CD4-positive, CD25-positive, alpha-beta regulatory T cell (primary cell): Measurements from ENCODE around the gene SRGAP3. TPM values are rescaled to one million over a fixed set of nuclear protein-coding genes. Genes with fewer than 3 reads are reported as not detected.

Experiments used
- ATAC-seq, 2 donors: fragments of 150-1000 bp; cut with Tn5 transposase; one replicate each; pipeline ENCODE4 v1.10.0; 2021; ENCODE audit warnings: low read depth in 2 of 2, moderate number of reproducible peaks in 2 of 2, moderate library complexity in 1 of 2
- DNase-seq, 3 donors: peaks; one replicate each; pipeline versions ENCODE4 v3.0.0 to v3.0.0-alpha.2; 2012 to 2022; ENCODE audit warnings: mixed read lengths in 1 of 3
- H3K27ac ChIP-seq: one replicate; pipeline ENCODE4 v1.7.0; 2013; ENCODE audit warnings: mild to moderate bottlenecking, low read length; ENCODE audit not compliant: insufficient read depth, poor library complexity, severe bottlenecking
- H3K27me3 ChIP-seq: one replicate; pipeline ENCODE4 v1.7.0; 2013; ENCODE audit warnings: low read length; ENCODE audit not compliant: control insufficient read depth, insufficient read depth
- H3K36me3 ChIP-seq: one replicate; pipeline ENCODE4 v1.7.0; 2013; ENCODE audit warnings: mild to moderate bottlenecking, low read length, moderate library complexity; ENCODE audit not compliant: control insufficient read depth, insufficient read depth
- H3K4me1 ChIP-seq: 2 replicates; pipeline ENCODE4 v1.7.0; 2013; ENCODE audit warnings: mild to moderate bottlenecking, low read length; ENCODE audit not compliant: insufficient read depth, control insufficient read depth, poor library complexity, severe bottlenecking
- H3K4me3 ChIP-seq: one replicate; pipeline ENCODE4 v1.7.0; 2013; ENCODE audit warnings: low read depth, mild to moderate bottlenecking, low read length, moderate library complexity
- H3K9me3 ChIP-seq, 2 experiments: 1 replicate in 1 of 2; 2 replicates in 1 of 2; pipeline ENCODE4 v1.7.0; 2013; ENCODE audit warnings: low read length in 2 of 2, mild to moderate bottlenecking in 1 of 2, moderate library complexity in 1 of 2; ENCODE audit not compliant: control insufficient read depth in 2 of 2
- H3K27ac Mint-ChIP-seq, 3 donors: one replicate each; pipeline ENCODE4 v1.8.0; 2020 to 2022; ENCODE audit warnings: mild to moderate bottlenecking in 3 of 3, mixed read lengths in 3 of 3, moderate library complexity in 2 of 3
- H3K27me3 Mint-ChIP-seq: one replicate; pipeline ENCODE4 v1.8.0; 2022; ENCODE audit warnings: mild to moderate bottlenecking, mixed read lengths
- H3K36me3 Mint-ChIP-seq: one replicate; pipeline ENCODE4 v1.8.0; 2020; ENCODE audit warnings: mixed read lengths
- H3K4me1 Mint-ChIP-seq, 4 donors: one replicate each; pipeline ENCODE4 v1.8.0; 2020 to 2022; ENCODE audit warnings: mixed read lengths in 4 of 4, mild to moderate bottlenecking in 1 of 4
- H3K4me3 Mint-ChIP-seq, 4 donors: one replicate each; pipeline ENCODE4 v1.8.0; 2020 to 2022; ENCODE audit warnings: mild to moderate bottlenecking in 4 of 4, mixed read lengths in 4 of 4, moderate library complexity in 3 of 4
- H3K9me3 Mint-ChIP-seq, 7 donors: one replicate each; pipeline ENCODE4 v1.8.0; 2020 to 2022; ENCODE audit warnings: mixed read lengths in 7 of 7, mild to moderate bottlenecking in 3 of 7, moderate library complexity in 2 of 7
- polyA plus RNA-seq, 4 donors: library from polyadenylated mRNA; unstranded; fragments of 300-500 nt; fragmentation: Illumina TruSeq; gene quantifications; one replicate each; pipeline ENCODE4 v1.2.3, GENCODE V29; 2021
- total RNA-seq: library from RNA; stranded (reverse); gene quantifications from one replicate; pipeline ENCODE4 v1.2.3, GENCODE V29; 2022

SRGAP3 gene
- total and polyA plus RNA-seq, 5 donors from 2014 or later: 1.8 to 8.1 (median 2.8) TPM

DNA sequence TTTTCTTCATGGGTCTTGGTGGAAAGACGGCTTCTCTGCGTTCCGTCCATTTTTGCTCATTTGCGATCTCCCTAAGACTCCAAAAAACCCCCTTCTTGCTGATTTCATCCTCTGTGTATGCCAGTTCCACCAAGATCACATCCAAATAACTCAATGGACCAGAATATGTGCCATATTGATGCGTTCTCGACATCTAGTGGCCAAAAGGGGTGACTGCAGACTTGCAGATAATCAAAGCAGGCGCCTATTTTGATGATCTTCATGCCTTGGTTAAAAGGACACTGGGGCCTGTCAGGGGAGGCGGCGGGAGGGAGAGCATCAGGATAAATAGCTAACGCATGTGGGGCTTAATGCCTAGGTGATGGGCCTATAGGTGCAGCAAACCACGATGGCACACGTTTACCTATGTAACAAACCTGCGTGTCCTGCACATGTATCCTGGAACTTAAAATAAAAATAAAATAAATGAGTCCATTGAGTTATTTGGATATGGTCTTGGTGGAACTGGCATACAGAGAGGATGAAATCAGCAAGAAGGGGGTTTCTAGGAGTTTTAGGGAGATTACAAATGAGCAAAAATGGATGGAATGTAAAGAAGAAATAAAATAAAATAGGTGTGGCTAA lies 182.0 kb downstream of the SRGAP3 start:
- Histone ChIP-seq H3K36me3 (no peaks in the 10 kb centered on the region), H3K27ac (no peak overlapping the region), H3K9me3 (peaks cover 2 to 5% of the 10 kb centered on the region in 2 experiments), H3K27me3 (no peaks in the 10 kb centered on the region), H3K4me1 (no peaks in the 10 kb centered on the region), H3K4me3 (no peak overlapping the region)
- H3K27me3 Mint-ChIP-seq: no peaks in the 10 kb centered on the region
- DNase-seq: peak in 1 of 3 donors; percentile 56
- H3K36me3 Mint-ChIP-seq: peaks cover 3% of the 10 kb centered on the region
- H3K4me3 Mint-ChIP-seq: no peak overlapping the region
- H3K4me1 Mint-ChIP-seq: no peaks in the 10 kb centered on the region
- peaks cover 0 to 5% (median 3%) of the 10 kb centered on the region in 7 donors for H3K9me3 Mint-ChIP-seq
- ATAC-seq: no peak
- no peak overlapping the region for H3K27ac Mint-ChIP-seq

DNA sequence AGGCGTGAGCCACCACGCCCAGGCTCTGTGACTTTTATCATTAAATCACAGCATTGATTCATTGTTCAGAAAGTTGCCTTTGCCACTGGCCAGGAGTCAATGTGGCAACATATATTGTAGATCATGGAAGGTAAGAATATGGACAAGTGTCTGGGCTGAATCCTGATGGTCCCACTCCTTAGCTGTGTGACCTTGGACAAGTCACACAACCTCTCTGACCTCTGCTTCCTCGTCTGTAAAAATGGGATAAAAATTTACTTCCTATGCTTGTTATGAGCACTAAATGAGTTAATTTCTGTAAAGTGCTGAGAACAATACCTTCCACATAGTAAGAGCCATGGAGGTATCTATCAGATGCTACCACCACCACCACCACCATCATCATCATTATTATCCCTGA lies 182.7 kb downstream of the SRGAP3 start:
- Mint-ChIP-seq H3K4me3 (no peak overlapping the region), H3K4me1 (no peaks in the 10 kb centered on the region), H3K36me3 (peaks cover 3% of the 10 kb centered on the region), H3K27ac (no peak overlapping the region), H3K9me3 (peaks cover 0 to 7% (median 4%) of the 10 kb centered on the region in 7 donors), H3K27me3 (no peaks in the 10 kb centered on the region)
- no peak for DNase-seq
- Histone ChIP-seq H3K27ac (no peak overlapping the region), H3K36me3 (no peaks in the 10 kb centered on the region), H3K27me3 (no peaks in the 10 kb centered on the region), H3K4me3 (no peak overlapping the region), H3K4me1 (no peaks in the 10 kb centered on the region), H3K9me3 (peaks cover 2 to 6% of the 10 kb centered on the region in 2 experiments)
- no peak for ATAC-seq

DNA sequence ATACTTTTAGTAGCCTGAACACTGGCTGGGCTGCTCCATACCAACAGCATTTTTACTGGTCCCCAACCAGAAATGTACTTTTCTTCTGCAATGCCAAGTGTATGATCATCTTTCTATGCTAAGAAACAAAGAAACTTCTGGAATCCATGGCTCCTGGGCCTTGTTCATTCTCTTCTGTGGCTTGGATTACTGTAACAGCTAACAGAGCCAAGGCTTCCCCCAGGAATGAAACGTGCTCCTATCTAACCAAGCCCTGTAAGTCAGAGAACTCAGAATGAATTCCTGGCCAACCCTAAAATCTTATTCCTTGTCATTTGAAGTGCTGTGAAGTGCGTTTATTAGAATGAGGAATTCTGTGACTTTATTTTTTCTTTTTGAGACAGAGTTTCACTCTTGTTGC lies 183.3 kb downstream of the SRGAP3 start:
- no peaks in the 10 kb centered on the region for H3K27me3 Mint-ChIP-seq
- H3K9me3 ChIP-seq: peaks cover 2 to 6% of the 10 kb centered on the region in 2 experiments
- H3K9me3 Mint-ChIP-seq: peaks cover 0 to 7% (median 4%) of the 10 kb centered on the region in 7 donors
- no peaks in the 10 kb centered on the region for H3K4me1 Mint-ChIP-seq
- no peaks in the 10 kb centered on the region for H3K36me3 ChIP-seq
- ATAC-seq: no peak
- H3K27ac Mint-ChIP-seq: no peak overlapping the region
- no peak for DNase-seq
- H3K27ac ChIP-seq: no peak overlapping the region
- H3K36me3 Mint-ChIP-seq: peaks cover 3% of the 10 kb centered on the region
- H3K4me3 ChIP-seq: no peak overlapping the region
- no peaks in the 10 kb centered on the region for H3K27me3 ChIP-seq
- no peak overlapping the region for H3K4me3 Mint-ChIP-seq
- H3K4me1 ChIP-seq: no peaks in the 10 kb centered on the region

DNA sequence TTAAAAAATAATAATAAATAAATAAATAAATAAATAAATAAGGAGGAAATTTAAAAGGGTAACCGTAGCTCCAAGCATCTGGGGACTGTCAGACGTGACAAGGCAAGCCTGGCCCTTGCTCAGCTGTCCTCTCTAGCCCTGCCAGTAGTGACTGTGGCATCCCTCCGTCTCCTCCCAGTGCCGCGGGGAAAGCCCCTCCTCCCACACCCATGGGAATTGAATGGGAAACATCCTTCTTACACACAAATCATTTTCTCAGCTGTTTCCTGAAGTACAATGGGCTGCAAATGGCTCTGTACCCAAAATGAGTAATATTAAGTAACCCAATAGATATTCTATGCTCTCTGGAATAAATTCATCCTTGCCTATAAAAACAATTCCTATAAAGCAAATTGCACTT lies 184.6 kb downstream of the SRGAP3 start:
- H3K27ac ChIP-seq: no peak overlapping the region
- H3K27me3 Mint-ChIP-seq: no peaks in the 10 kb centered on the region
- H3K4me3 ChIP-seq: no peak overlapping the region
- H3K4me1 ChIP-seq: no peaks in the 10 kb centered on the region
- peaks cover 3% of the 10 kb centered on the region for H3K36me3 Mint-ChIP-seq
- H3K27ac Mint-ChIP-seq: no peak overlapping the region
- peaks cover 2 to 6% of the 10 kb centered on the region in 2 experiments for H3K9me3 ChIP-seq
- DNase-seq (no peak), ATAC-seq (no peak)
- H3K4me3 Mint-ChIP-seq: no peak overlapping the region
- H3K27me3 ChIP-seq: no peaks in the 10 kb centered on the region
- H3K36me3 ChIP-seq: no peaks in the 10 kb centered on the region
- no peaks in the 10 kb centered on the region for H3K4me1 Mint-ChIP-seq
- peaks cover 0 to 7% (median 4%) of the 10 kb centered on the region in 7 donors for H3K9me3 Mint-ChIP-seq

DNA sequence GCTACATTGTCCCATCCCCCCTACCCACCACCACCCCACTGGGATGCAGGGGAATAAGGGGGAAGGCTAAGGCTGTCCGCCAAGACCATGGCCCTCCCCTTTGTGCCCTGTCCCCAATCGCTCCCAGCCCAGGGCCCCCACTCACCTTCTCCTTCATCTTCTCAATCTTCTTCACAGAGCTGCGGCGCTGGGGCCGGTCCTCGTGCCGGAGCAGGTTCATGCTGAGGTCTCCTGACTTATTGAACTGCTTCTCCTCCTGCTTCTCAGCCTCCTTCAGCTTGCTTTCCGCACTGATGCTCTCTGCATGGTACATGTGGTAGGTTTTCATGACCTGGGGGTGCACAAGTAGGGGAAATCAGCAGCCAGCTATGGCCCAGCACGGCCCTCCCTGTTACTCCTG lies 185.2 kb downstream of the SRGAP3 start:
- no peaks in the 10 kb centered on the region for H3K4me1 Mint-ChIP-seq
- peaks cover 0 to 7% (median 4%) of the 10 kb centered on the region in 7 donors for H3K9me3 Mint-ChIP-seq
- H3K27ac ChIP-seq: no peak overlapping the region
- H3K4me3 ChIP-seq: no peak overlapping the region
- H3K27me3 Mint-ChIP-seq: no peaks in the 10 kb centered on the region
- H3K27me3 ChIP-seq: no peaks in the 10 kb centered on the region
- H3K4me3 Mint-ChIP-seq: no peak overlapping the region
- peak overlapping the region in 1 of 3 donors; percentile 11 for H3K27ac Mint-ChIP-seq
- H3K36me3 Mint-ChIP-seq: peaks cover 3% of the 10 kb centered on the region
- DNase-seq (no peak), ATAC-seq (no peak)
- H3K4me1 ChIP-seq: no peaks in the 10 kb centered on the region
- H3K36me3 ChIP-seq: no peaks in the 10 kb centered on the region
- peaks cover 2 to 6% of the 10 kb centered on the region in 2 experiments for H3K9me3 ChIP-seq

DNA sequence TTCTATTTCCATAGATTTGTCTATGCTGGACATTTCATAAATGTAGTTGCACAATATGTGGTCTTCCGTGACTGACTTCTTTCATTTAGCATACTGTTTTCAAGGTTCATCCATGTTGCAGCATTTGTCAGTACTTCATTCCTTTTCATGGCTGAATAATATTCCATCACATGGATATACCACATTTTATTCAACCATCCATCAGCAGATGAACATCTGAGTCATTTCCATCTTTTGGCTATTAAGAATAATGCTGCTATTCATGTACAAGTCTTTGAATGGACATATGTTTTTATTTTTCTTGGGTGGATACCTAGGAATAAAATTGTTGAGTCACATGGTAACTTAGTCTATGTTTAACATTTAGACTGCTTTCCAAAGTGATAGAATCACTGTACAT lies 186.9 kb downstream of the SRGAP3 start:
- H3K27ac Mint-ChIP-seq: no peak overlapping the region
- H3K36me3 Mint-ChIP-seq: peaks cover 9% of the 10 kb centered on the region
- peaks cover 0 to 7% (median 4%) of the 10 kb centered on the region in 7 donors for H3K9me3 Mint-ChIP-seq

DNA sequence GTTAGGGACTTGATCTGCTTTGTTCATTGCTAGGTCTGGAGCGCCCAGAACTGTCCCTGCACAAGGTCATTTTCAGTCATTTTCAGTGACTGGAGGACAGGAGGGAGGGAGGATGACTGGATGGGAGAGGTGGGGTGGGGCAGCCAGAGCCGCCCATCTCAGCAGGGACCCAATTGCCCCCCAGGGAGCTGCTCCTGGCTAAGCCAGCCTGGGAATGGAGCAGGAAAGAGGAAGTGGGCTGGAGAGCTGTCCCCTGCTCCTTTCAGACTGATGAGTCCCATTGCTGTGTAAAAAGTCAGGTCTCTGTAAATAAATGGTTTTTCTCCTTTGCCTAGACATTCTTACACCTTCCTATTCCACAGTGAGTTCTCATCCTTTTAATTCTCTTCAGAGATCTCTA lies 187.8 kb downstream of the SRGAP3 start:
- Histone ChIP-seq H3K4me1 (no peaks in the 10 kb centered on the region), H3K27ac (no peak overlapping the region), H3K27me3 (no peaks in the 10 kb centered on the region), H3K9me3 (peaks cover 2 to 6% of the 10 kb centered on the region in 2 experiments), H3K4me3 (no peak overlapping the region), H3K36me3 (no peaks in the 10 kb centered on the region)
- no peaks in the 10 kb centered on the region for H3K27me3 Mint-ChIP-seq
- no peak for DNase-seq
- H3K36me3 Mint-ChIP-seq: peaks cover 9% of the 10 kb centered on the region
- H3K9me3 Mint-ChIP-seq: peaks cover 0 to 7% (median 4%) of the 10 kb centered on the region in 7 donors
- no peaks in the 10 kb centered on the region for H3K4me1 Mint-ChIP-seq
- no peak overlapping the region for H3K4me3 Mint-ChIP-seq
- ATAC-seq: no peak
- H3K27ac Mint-ChIP-seq: no peak overlapping the region

More for the DNA sequence above, 186.9 kb downstream of the SRGAP3 start:
- H3K27me3 ChIP-seq: no peaks in the 10 kb centered on the region
- no peaks in the 10 kb centered on the region for H3K27me3 Mint-ChIP-seq
- no peak for ATAC-seq
- no peak overlapping the region for H3K4me3 ChIP-seq
- no peaks in the 10 kb centered on the region for H3K36me3 ChIP-seq
- H3K4me1 ChIP-seq: no peaks in the 10 kb centered on the region
- peaks cover 2 to 6% of the 10 kb centered on the region in 2 experiments for H3K9me3 ChIP-seq
- H3K27ac ChIP-seq: no peak overlapping the region
- no peak overlapping the region for H3K4me3 Mint-ChIP-seq
- DNase-seq: no peak
- no peaks in the 10 kb centered on the region for H3K4me1 Mint-ChIP-seq
